ENCODE measurements around the gene CERS6.
"Not testable (repeated sequence)": the region's sequence is repeated elsewhere in the genome, so short reads cannot be mapped to it uniquely, and the experiment has no call there.

DNA sequence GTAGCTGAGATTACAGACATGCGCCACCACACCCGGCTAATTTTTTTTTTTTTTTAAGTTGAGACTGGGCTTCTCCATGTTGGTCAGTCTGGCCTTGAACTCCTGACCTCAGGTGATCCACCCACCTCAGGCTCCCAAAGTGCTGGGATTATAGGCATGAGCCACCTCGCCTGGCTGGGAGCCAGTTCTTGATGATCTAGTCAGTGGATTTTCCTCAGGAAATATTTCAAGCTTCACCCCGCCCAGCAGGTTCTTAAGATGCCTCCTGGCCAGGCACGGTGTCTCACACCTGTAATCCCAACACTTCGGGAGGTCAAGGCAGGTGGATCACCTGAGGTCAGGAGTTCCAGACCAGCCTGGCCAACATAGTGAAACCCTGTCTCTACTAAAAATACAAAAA lies 312.3 kb downstream of the CERS6 start:
- TF ChIP-seq, protein P1, sequence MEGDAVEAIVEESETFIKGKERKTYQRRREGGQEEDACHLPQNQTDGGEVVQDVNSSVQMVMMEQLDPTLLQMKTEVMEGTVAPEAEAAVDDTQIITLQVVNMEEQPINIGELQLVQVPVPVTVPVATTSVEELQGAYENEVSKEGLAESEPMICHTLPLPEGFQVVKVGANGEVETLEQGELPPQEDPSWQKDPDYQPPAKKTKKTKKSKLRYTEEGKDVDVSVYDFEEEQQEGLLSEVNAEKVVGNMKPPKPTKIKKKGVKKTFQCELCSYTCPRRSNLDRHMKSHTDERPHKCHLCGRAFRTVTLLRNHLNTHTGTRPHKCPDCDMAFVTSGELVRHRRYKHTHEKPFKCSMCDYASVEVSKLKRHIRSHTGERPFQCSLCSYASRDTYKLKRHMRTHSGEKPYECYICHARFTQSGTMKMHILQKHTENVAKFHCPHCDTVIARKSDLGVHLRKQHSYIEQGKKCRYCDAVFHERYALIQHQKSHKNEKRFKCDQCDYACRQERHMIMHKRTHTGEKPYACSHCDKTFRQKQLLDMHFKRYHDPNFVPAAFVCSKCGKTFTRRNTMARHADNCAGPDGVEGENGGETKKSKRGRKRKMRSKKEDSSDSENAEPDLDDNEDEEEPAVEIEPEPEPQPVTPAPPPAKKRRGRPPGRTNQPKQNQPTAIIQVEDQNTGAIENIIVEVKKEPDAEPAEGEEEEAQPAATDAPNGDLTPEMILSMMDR (conservative IDR thresholded peaks at IDR 0.05) = not testable (repeated sequence)
- TF ChIP-seq ZFX (IDR thresholded peaks at IDR 0.05) = not testable (repeated sequence)
